HG03280 (cell line): ENCODE measurements around the gene CT83.

Source experiments
- ATAC-seq: cut with Tn5 transposase; IDR thresholded peaks from one replicate; pipeline ENCODE4 v1.9.1; 2021; ENCODE audit warnings: mild to moderate bottlenecking, moderate library complexity; ENCODE audit not compliant: unreplicated experiment

CT83 gene, protein sequence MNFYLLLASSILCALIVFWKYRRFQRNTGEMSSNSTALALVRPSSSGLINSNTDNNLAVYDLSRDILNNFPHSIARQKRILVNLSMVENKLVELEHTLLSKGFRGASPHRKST

DNA sequence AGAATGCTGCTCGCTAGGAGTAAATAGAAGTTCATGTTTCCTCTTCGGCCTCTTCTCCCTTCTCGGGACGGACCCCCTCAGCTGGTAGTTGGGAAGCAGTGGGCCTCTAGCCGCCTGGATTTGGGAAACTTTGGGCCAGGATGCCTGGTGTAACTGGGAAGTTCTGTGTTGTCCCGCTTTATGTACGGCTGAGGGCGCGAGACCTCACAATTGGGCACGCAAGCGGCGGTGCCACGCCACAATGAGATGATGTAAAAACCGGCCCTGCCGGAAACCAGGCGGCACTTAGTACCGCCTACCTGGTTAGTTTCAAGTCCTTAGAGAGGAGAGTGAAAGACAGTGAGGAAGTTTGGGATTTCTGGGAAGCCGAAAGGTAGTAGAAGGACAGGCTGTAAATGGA, at the start of gene CT83:
TSS of gene CT83 (minus strand) at position 155 of the 400 bp plus-strand sequence. CDS start at position 35, 120 bp downstream.
- ATAC-seq = no peak

DNA sequence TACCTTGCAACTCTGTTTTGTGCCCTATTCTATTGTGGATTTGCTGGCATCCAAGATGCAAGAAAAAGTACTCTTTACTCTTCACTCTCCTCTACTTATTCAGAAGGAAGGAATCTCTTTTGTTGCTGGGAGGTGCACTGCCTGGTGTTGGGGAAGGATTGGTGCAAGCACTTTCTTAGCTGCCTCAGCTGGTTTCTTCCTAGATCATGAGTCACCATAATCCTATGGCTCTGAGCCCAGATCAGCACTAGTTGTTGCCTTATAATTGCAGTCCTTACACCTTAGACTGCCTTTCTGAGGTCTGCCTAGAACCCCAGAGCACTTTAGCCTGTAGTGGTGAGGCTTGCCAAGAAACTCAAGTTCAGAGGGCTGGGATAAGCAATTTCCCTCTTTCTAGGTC, 37.0 kb upstream of the CT83 start:
- no peak for ATAC-seq

DNA sequence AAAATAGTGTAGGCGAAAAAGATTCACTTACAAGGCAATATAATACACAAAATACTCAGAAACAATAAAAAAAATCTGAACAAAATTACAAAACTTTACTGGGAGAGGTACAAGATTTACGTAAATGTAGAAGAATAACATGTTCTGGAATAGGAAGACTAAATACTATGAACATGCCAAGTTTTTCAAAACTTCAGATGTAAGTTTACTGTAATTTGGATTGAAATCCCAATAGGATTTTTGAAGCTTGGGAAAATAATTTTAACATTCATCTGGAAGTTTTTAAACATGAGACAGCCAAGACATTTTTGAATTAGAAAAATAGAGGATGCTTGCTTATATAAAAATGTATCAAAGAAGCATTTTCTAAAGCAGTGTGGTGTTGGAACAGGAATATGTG, 30.5 kb upstream of the CT83 start:
- ATAC-seq = no peak

DNA sequence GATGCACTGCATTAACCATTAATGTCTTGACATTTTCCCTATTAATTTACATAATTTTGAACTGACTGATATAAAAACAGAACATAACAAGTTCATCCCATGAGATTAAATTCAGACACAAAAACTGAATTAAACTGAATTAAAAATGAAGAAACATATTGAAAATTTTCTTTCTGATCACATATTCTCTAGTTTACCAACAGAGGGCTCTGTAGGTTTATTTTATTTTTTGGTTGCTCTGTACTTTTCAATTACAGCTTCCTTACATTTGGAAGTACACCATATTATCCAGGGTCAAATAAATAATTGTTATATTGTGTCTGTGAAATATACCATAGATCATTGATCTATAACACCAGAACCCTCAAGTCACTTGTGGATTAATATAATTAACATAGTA, 27.3 kb upstream of the CT83 start:
- no peak for ATAC-seq

DNA sequence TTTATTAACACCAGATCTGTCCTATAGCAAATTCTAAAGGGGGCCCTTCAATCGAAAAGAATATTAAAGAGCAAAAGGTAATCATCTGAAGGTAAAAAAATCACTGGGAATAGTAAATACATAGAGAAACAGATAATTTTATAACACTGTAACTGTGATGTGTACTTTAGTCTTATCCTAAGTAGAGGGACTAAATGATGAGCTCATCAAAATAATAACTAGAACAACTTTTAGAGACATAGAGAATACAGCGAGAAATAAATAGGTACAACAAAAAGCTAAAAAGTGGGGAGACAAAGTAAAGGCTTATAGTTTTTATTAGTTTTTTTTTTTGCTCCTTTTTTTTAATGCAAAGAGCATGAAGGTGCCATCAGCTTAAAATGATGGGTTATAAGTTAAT, 17.3 kb upstream of the CT83 start:
- ATAC-seq = no peak

DNA sequence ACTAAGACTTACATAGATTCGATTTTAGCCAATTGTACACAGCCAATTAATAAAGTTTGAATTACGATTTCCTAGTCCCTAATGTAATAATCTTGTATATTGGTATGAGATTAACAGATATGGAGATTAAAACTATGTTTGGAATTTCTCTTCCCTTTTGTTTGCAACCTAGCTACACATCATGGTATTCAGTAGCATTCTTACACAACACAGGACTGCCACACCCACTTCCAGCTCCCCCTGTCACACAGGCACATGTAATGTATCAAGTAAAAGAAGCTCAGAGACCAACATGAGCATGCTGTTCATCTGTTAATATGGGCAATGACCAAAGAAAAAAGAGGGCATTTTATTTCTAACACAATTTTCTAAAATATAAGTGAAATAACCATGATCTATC, 13.6 kb downstream of the CT83 start:
- ATAC-seq = no peak

DNA sequence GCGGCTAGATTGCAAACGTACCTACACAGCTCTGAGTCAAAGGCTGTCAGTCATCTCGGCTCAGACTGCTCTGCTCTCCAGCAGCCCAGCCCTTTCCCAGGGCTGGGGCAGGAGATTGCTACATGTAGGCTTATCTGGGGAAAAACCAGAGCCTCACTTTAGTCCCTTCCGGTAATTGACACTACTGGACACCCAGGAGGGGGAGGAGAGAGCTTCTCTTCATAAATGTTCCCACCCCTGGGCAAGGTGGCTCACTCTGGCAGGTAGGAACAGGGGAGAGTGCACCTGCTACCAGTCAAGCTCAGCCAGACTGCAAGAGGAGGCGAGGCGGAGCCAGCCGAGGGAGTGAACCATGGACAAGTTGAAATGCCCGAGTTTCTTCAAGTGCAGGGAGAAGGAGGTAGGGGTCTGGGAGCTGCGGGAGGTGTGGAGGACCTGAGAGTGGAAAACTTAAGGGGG, 26.4 kb downstream of the CT83 start, which contains the start of gene SLC6A14:
TSS of gene SLC6A14 (plus strand) at position 249 of the 459 bp plus-strand sequence. CDS start at position 353, 104 bp downstream.
- no peak for ATAC-seq

DNA sequence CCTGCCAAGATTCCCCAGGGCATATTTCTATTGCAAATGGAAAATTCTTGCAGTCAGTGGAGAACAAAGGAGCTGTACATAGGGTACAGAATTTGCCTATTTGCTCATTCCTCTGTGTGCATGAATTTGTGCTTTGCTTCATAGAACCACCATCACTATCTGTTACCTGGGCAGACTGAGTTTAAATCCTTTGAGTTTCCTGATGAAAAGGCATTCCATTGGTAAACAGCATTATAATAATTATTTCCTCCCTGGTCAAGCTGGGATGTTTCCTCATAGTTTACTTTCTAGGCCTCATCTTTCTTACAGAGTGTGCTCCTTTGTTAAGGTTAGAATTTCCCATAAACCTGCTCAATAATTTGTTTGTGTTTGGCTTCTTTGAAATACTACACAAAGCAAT, 27.2 kb downstream of the CT83 start:
- no peak for ATAC-seq

DNA sequence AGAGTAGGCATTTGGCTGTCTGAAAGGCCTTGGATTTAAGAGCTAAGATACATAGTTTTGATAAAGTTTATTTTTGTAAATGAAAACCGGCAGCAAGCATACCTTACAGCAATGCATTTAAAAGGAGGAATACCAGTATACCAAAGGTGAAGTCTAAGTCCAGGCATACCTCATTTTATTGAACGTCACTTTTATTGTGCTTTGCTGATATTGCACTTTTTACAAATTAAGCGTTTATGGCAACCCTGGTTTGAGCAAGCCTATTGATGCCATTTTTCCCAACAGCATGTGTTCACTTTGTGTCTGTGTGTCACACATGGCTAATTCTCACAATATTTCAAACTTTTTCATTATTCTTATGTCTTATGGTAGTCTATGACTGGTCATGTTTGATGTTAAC, 34.8 kb downstream of the CT83 start:
- ATAC-seq = no peak

DNA sequence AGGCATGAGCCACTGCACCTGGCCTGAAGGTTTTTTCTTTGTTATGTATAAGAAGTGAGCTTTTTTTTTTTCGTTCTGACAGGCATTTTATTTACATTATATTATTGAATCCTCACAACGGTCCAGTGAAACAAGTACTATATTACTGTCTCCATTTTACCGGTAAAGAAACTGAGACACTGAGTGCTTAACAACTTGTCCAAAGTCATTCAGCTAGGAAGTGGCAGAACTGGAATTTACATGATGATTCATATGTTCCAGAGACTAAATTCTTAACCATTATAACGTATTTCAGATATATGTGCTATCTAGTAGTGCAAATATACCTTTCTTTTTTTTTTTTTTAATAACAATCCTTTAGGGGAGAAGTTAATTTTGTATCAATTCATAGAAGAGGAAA, 44.8 kb downstream of the CT83 start:
- ATAC-seq = no peak

DNA sequence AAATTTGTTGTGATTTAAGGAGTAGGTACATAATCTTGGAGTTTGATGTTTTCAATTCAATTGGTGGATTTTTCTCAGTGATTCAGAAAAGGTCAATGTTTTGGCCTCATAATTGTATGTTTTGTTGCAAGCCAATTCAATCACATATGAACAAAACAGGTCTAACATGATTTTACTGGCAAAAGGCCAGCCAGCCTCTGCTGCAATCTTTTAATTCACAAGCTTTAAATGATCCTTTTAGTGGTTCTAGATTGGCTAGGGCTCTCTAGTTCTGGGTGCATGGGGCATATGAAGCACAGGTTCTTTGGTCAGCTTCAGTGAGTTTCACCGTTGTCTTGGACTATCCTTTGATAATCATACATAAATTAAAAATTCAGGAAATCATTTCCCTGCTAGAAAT, 45.6 kb downstream of the CT83 start:
- no peak for ATAC-seq

DNA sequence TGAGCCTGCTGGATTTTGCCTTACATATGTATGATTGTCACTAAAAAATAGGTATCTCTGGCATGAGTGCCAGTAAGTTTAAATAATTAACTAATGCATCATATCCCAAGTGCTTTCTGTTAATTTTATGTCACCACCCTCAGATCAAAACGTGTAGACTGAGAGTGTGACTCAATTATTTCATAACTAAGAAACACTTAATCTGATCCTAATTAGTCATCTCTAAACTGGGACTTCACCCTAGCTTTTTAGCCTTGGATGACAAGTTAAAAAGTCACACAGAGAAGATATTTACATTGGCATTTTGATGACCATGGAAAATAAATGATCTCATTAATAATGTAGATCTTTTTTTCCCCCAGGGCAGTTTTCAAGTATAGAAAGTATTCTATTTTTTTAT, 49.5 kb downstream of the CT83 start:
- ATAC-seq = no peak
